Measurements from ENCODE around the gene TP53AIP1. TPM values are rescaled to one million over a fixed set of nuclear protein-coding genes. Genes with fewer than 3 reads are reported as not detected.

TP53AIP1 gene
- total and polyA plus RNA-seq, 2 of the 8 experiments (the other 6 are each of a cell fraction or from before 2014, with no cell fraction given), result 0.03 TPM; not detected in 1

- peaks cover 34 to 71% (median 64%) of the 10 kb centered on the region in 4 experiments for H3K27me3 ChIP-seq (replicated peaks in 1 of 4; ENCODE audit: control insufficient read depth in 3 of 4, extremely low read depth in 1 of 4, insufficient read depth in 3 of 4, low read length in 3 of 4)
- no peak overlapping the region for H3K4ac ChIP-seq (replicated peaks; ENCODE audit: insufficient read length, low read depth, low read length)
- WGBS, 2 experiments (ENCODE audit: extremely low coverage in 1 of 2, insufficient coverage in 1 of 2, insufficient read length in 1 of 2, insufficient replicate concordance in 2 of 2, low coverage in 1 of 2, low lambda C conversion rate in 2 of 2, missing lambda C conversion rate in 1 of 2), result 59% methylated on average over 4 of the region's 4 CpGs; no CpG with 5 or more reads in 1 of the 2 experiments
- no peak overlapping the region for H3K56ac ChIP-seq (replicated peaks; ENCODE audit: insufficient read length, low read depth, low read length)
- ChIA-PET POLR2A (ENCODE audit: partially characterized antibody) (interaction anchor here (1.0 to 2.6 kb wide), 2 partner anchors 9 to 12 kb away, joined by 3 to 15 read pairs; no protein-coding TSS in a partner anchor), CTCF (ENCODE audit: partially characterized antibody) (interaction anchor here (1.2 to 13.1 kb wide), 9 partner anchors 9 to 439 kb away, joined by 3 to 473 read pairs (median 12); partner anchors contain the start of gene TP53AIP1)
- DNase-seq (ENCODE audit: low read depth in 1 of 2, low spot score in 2 of 2) (no peak), FAIRE-seq (no peak)
- no peaks in the 10 kb centered on the region for H3K79me2 ChIP-seq (ENCODE audit: control insufficient read depth in 1 of 2, insufficient read depth in 2 of 2, low read length in 2 of 2)
- no peaks in the 10 kb centered on the region for H3K79me1 ChIP-seq (ENCODE audit: low read depth, low read length)
- no peak overlapping the region for H2BK120ac ChIP-seq (replicated peaks; ENCODE audit: low read depth, low read length)
- no peak overlapping the region for H2BK15ac ChIP-seq (ENCODE audit: low read length)
- H2BK5ac ChIP-seq (ENCODE audit: low read depth, low read length), result no peak overlapping the region
- H4K20me1 ChIP-seq (replicated peaks in 1 of 2; ENCODE audit: control insufficient read depth in 1 of 2, insufficient read depth in 2 of 2, low read length in 2 of 2), result peaks cover 0 to 3% of the 10 kb centered on the region in 2 experiments
- H3K4me3 ChIP-seq (ENCODE audit: extremely low read depth in 1 of 4, insufficient read depth in 2 of 4, low read depth in 3 of 4, low read length in 4 of 4), result no peak overlapping the region
- no peaks in the 10 kb centered on the region for H3K36me3 ChIP-seq (ENCODE audit: control insufficient read depth in 2 of 4, insufficient read depth in 4 of 4, low read length in 3 of 4)
- no peak overlapping the region for H4K5ac ChIP-seq (ENCODE audit: insufficient read length, low read depth, low read length)
- peak; percentile 83 for TF ChIP-seq CEBPB (IDR thresholded peaks at IDR 0.05; ENCODE audit: low read depth, low read length)
- no peak for TF ChIP-seq TBP (IDR thresholded peaks at IDR 0.05; ENCODE audit: low read depth, low read length)
- peak; percentile 63; the same call in 1 of the 2 replicates for TF ChIP-seq KDM1A (IDR thresholded peaks at IDR 0.05; ENCODE audit: borderline replicate concordance, low read length)
- TF ChIP-seq, protein P1, sequence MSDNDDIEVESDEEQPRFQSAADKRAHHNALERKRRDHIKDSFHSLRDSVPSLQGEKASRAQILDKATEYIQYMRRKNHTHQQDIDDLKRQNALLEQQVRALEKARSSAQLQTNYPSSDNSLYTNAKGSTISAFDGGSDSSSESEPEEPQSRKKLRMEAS (IDR thresholded peaks at IDR 0.05), result no peak
- no peak overlapping the region for H3K9ac ChIP-seq (replicated peaks in 1 of 4; ENCODE audit: extremely low read depth in 1 of 4, low read depth in 3 of 4, low read length in 3 of 4)
- H2BK12ac ChIP-seq (ENCODE audit: low read depth, low read length), result no peak overlapping the region
- peaks cover 4 to 15% (median 10%) of the 10 kb centered on the region in 4 experiments; a peak in 6 of 7 replicates for H3K4me1 ChIP-seq (replicated peaks in 1 of 4; ENCODE audit: control insufficient read depth in 3 of 4, insufficient read depth in 4 of 4, low read length in 3 of 4)
- H3K23me2 ChIP-seq (ENCODE audit: low read depth, low read length), result peaks cover 7% of the 10 kb centered on the region
- no peak overlapping the region for H3K27ac ChIP-seq (ENCODE audit: low read depth, low read length)
- H4K8ac ChIP-seq (ENCODE audit: extremely low read depth, insufficient read depth, low read length), result no peak overlapping the region
- 0 out of 2 replicates have a peak overlapping the region, but pooled peaks have one; percentile 13 for H2AK5ac ChIP-seq (ENCODE audit: low read depth, low read length)
- no peak overlapping the region for H3K18ac ChIP-seq (ENCODE audit: extremely low read depth, low read length)
- no peaks in the 10 kb centered on the region for H3K9me3 ChIP-seq (ENCODE audit: insufficient read depth in 2 of 2, low read depth in 1 of 2, low read length in 1 of 2)
- H3K14ac ChIP-seq (ENCODE audit: insufficient read length), result no peak overlapping the region
- H2BK20ac ChIP-seq (ENCODE audit: low read length), result no peak overlapping the region
- no peak overlapping the region; a peak in 1 of 4 replicates for H3K4me2 ChIP-seq (ENCODE audit: insufficient read depth in 1 of 2, low read depth in 2 of 2, low read length in 2 of 2)
- no peak overlapping the region for H4K91ac ChIP-seq (replicated peaks; ENCODE audit: insufficient read length, low read length)
- no peak overlapping the region for H3K23ac ChIP-seq (ENCODE audit: insufficient read length)
- H2AFZ ChIP-seq (ENCODE audit: low read length), result no peak overlapping the region
Observed at GRCh38 chr11:128892866-128893565, 49.7 kb downstream of the TP53AIP1 start.

Measured in H1 (cell line).